ENCODE measurements around the gene NDST3.

- TF ChIP-seq CTCF (IDR thresholded peaks at IDR 0.05; ENCODE audit: insufficient read depth, low read length, poor library complexity, severe bottlenecking): no peak
- no peak for TF ChIP-seq EZH2phosphoT487 (conservative IDR thresholded peaks at IDR 0.05; ENCODE audit: low read length)
Observed at GRCh38 chr4:118155516-118155915, 121.2 kb downstream of the NDST3 start.

Measured in SU-DHL-6 (cell line).